HL-60 (cell line): ENCODE data around the gene ATP1B1.

ENCODE experiments used
- TF ChIP-seq, protein P1 (sequence below): IDR thresholded peaks from 2 replicates; pipeline ENCODE4 v1.6.1; 2012; ENCODE audit warnings: low read depth; ENCODE audit not compliant: insufficient replicate concordance
- TF ChIP-seq, protein P2 (sequence below): IDR thresholded peaks from one replicate; pipeline ENCODE4 v1.5.1; 2011; ENCODE audit warnings: low read length, control low read depth, inconsistent platforms; ENCODE audit not compliant: insufficient read depth

DNA sequence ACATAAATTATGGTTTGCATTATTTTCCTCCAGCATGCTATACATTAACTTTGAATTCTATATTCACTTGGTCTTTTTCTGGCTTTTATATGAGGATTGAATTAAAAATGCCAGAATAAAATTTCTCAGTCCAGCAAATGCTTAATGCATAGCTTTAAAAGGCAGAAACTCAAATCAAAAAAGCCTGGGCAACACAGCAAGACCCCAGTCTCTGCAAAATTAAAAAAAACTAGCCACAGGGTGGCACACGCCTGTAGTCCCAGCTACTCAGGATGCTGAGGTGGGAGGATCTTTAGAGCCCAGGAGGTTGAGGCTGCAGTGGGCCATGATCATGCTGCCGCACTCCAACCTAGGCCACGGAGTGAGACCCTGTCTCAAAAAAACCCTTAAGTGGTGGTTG is 19.8 kb downstream of the ATP1B1 start:
- TF ChIP-seq, protein P1, sequence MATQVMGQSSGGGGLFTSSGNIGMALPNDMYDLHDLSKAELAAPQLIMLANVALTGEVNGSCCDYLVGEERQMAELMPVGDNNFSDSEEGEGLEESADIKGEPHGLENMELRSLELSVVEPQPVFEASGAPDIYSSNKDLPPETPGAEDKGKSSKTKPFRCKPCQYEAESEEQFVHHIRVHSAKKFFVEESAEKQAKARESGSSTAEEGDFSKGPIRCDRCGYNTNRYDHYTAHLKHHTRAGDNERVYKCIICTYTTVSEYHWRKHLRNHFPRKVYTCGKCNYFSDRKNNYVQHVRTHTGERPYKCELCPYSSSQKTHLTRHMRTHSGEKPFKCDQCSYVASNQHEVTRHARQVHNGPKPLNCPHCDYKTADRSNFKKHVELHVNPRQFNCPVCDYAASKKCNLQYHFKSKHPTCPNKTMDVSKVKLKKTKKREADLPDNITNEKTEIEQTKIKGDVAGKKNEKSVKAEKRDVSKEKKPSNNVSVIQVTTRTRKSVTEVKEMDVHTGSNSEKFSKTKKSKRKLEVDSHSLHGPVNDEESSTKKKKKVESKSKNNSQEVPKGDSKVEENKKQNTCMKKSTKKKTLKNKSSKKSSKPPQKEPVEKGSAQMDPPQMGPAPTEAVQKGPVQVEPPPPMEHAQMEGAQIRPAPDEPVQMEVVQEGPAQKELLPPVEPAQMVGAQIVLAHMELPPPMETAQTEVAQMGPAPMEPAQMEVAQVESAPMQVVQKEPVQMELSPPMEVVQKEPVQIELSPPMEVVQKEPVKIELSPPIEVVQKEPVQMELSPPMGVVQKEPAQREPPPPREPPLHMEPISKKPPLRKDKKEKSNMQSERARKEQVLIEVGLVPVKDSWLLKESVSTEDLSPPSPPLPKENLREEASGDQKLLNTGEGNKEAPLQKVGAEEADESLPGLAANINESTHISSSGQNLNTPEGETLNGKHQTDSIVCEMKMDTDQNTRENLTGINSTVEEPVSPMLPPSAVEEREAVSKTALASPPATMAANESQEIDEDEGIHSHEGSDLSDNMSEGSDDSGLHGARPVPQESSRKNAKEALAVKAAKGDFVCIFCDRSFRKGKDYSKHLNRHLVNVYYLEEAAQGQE: no peak
- TF ChIP-seq, protein P2, sequence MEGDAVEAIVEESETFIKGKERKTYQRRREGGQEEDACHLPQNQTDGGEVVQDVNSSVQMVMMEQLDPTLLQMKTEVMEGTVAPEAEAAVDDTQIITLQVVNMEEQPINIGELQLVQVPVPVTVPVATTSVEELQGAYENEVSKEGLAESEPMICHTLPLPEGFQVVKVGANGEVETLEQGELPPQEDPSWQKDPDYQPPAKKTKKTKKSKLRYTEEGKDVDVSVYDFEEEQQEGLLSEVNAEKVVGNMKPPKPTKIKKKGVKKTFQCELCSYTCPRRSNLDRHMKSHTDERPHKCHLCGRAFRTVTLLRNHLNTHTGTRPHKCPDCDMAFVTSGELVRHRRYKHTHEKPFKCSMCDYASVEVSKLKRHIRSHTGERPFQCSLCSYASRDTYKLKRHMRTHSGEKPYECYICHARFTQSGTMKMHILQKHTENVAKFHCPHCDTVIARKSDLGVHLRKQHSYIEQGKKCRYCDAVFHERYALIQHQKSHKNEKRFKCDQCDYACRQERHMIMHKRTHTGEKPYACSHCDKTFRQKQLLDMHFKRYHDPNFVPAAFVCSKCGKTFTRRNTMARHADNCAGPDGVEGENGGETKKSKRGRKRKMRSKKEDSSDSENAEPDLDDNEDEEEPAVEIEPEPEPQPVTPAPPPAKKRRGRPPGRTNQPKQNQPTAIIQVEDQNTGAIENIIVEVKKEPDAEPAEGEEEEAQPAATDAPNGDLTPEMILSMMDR: no peak
